ENCODE results near the gene INTS2. TPM values are rescaled to one million over a fixed set of nuclear protein-coding genes. Genes with fewer than 3 reads are reported as not detected.
"Not testable (repeated sequence)": the region's sequence is repeated elsewhere in the genome, so short reads cannot be mapped to it uniquely, and the experiment has no call there.

INTS2 gene, protein sequence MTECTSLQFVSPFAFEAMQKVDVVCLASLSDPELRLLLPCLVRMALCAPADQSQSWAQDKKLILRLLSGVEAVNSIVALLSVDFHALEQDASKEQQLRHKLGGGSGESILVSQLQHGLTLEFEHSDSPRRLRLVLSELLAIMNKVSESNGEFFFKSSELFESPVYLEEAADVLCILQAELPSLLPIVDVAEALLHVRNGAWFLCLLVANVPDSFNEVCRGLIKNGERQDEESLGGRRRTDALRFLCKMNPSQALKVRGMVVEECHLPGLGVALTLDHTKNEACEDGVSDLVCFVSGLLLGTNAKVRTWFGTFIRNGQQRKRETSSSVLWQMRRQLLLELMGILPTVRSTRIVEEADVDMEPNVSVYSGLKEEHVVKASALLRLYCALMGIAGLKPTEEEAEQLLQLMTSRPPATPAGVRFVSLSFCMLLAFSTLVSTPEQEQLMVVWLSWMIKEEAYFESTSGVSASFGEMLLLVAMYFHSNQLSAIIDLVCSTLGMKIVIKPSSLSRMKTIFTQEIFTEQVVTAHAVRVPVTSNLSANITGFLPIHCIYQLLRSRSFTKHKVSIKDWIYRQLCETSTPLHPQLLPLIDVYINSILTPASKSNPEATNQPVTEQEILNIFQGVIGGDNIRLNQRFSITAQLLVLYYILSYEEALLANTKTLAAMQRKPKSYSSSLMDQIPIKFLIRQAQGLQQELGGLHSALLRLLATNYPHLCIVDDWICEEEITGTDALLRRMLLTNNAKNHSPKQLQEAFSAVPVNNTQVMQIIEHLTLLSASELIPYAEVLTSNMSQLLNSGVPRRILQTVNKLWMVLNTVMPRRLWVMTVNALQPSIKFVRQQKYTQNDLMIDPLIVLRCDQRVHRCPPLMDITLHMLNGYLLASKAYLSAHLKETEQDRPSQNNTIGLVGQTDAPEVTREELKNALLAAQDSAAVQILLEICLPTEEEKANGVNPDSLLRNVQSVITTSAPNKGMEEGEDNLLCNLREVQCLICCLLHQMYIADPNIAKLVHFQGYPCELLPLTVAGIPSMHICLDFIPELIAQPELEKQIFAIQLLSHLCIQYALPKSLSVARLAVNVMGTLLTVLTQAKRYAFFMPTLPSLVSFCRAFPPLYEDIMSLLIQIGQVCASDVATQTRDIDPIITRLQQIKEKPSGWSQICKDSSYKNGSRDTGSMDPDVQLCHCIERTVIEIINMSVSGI
- polyA plus RNA-seq (ENCODE audit: insufficient read length in 4 of 4) = 10 to 100 TPM; 11.0 to 16.5 (median 12.5) TPM

- DNase-seq (ENCODE audit: low read depth in 4 of 4, low spot score in 2 of 4) = peak; percentile 87 to 95 (median 90)
These were observed at the start of gene INTS2 for GRCh38 chr17:61927208-61928100. INTS2 (minus strand) TSS chr17:61927982; CDS start chr17:61926644, 1,338 bp downstream.

GRCh38 chr17:61974115-61974514 lies 46.3 kb upstream of the INTS2 start:
- no peak for DNase-seq (ENCODE audit: low read depth in 4 of 4, low spot score in 2 of 4)

GRCh38 chr17:61972311-61972710 lies 44.5 kb upstream of the INTS2 start:
- DNase-seq (ENCODE audit: low read depth in 4 of 4, low spot score in 2 of 4) = no peak

- DNase-seq (ENCODE audit: low read depth in 4 of 4, low spot score in 2 of 4) = no peak
These were observed 42.2 kb upstream of the INTS2 start for GRCh38 chr17:61970030-61970429.

GRCh38 chr17:61968757-61969156 lies 41.0 kb upstream of the INTS2 start:
- no peak for DNase-seq (ENCODE audit: low read depth in 4 of 4, low spot score in 2 of 4)

- no peak for DNase-seq (ENCODE audit: low read depth in 4 of 4, low spot score in 2 of 4)
These were observed 39.9 kb upstream of the INTS2 start for GRCh38 chr17:61967729-61968128.

DNA sequence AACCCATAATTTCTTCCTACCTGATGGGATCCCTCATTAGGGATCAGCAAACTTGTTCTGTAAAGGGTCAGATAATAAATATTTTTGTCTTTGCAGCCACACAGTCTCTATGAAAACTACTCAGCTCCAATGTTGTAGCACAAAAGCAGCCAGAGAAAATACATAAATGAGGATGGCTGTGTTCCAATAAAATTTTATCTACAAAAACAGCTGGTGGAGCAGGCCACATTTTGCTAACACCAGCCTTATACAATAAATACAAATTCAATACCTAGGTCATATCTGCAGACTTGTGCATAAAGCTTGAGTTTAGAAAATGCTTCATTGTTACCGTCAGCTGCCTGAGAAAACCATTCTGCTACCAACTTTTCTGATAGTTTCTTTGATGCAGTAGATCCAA lies 38.4 kb upstream of the INTS2 start:
- no peak for DNase-seq (ENCODE audit: low read depth in 4 of 4, low spot score in 2 of 4)

GRCh38 chr17:61955619-61956018 lies 27.8 kb upstream of the INTS2 start:
- no peak for DNase-seq (ENCODE audit: low read depth in 4 of 4, low spot score in 2 of 4)

GRCh38 chr17:61947367-61948078 lies 19.7 kb upstream of the INTS2 start:
- no peak for DNase-seq (ENCODE audit: low read depth in 4 of 4, low spot score in 2 of 4)

GRCh38 chr17:61946359-61946758 lies 18.6 kb upstream of the INTS2 start:
- no peak for DNase-seq (ENCODE audit: low read depth in 4 of 4, low spot score in 2 of 4)

DNA sequence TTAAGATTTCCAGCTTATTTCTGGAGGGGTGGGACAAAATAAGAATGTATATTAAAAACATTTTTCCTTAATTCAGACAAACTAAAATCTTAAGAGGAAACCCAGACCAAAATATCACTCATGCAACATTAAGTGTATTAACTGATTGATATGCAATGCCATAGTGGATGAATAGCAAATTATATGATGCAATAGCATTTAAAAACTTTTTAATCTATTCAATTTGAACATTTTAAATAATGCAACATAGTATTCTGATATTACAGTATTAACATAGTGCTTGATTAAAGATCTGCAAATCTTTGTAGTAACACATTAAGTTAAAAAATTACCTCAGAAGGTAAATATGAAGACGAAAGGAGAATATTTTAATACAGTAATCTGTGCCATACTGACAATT lies 15.3 kb upstream of the INTS2 start:
- no peak for DNase-seq (ENCODE audit: low read depth in 4 of 4, low spot score in 2 of 4)

GRCh38 chr17:61942085-61942484 lies 14.3 kb upstream of the INTS2 start:
- no peak for DNase-seq (ENCODE audit: low read depth in 4 of 4, low spot score in 2 of 4)

DNA sequence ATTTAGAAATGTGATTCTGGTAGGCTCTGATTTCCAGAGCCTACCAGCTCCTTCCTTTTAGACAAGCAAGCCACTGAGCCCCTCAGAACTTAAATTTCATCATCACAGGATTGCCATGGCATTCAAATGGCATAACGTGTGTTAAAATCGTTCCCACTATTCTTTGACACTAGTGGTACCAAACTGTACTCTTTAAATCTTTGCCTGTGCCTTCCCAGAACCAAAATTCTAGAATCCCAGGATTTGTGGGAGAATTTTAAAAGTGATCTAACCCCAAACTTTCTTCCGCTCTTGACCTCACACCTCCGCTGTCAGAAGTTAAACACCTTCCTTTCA lies 287 bp upstream of the INTS2 start:
- DNase-seq (ENCODE audit: low read depth in 4 of 4, low spot score in 2 of 4) = no peak

DNA sequence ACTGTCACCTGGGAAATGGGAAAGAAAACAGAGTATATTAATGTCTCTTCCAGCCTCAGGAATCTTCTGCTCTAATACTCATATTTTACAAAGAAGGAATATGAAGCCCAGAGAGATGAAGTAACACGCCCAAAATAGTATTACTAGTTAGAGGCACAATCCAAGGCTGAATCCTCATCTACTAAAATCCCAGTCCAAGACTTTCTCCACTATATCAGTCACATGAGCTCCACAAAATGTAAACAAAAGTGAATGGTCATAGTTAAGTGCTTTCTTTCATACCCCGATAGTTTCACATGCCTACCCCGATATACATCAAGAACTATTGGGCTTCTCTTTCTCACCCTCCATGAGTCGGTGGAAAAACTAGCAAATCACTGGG lies 965 bp downstream of the INTS2 start:
- DNase-seq (ENCODE audit: low read depth in 4 of 4, low spot score in 2 of 4) = no peak

DNA sequence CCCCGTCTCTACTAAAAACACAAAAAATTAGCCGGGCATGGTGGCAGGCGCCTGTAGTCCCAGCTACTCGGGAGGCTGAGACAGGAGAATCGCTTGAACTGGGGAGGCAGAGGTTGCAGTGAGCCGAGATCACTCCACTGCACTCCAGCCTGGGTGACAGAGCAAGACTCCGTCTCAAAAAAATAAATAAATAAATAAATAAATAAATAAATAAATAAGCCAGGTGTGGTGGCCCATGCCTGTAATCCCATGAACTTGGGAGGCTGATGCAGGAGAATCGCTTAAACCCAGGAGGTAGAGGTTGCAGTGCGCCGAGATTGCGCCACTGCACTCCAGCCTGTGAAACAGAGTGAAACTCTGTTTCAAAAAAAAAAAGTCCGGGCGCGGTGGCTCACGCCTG lies 12.6 kb downstream of the INTS2 start:
- DNase-seq (ENCODE audit: low read depth in 4 of 4, low spot score in 2 of 4) = not testable (repeated sequence)

DNA sequence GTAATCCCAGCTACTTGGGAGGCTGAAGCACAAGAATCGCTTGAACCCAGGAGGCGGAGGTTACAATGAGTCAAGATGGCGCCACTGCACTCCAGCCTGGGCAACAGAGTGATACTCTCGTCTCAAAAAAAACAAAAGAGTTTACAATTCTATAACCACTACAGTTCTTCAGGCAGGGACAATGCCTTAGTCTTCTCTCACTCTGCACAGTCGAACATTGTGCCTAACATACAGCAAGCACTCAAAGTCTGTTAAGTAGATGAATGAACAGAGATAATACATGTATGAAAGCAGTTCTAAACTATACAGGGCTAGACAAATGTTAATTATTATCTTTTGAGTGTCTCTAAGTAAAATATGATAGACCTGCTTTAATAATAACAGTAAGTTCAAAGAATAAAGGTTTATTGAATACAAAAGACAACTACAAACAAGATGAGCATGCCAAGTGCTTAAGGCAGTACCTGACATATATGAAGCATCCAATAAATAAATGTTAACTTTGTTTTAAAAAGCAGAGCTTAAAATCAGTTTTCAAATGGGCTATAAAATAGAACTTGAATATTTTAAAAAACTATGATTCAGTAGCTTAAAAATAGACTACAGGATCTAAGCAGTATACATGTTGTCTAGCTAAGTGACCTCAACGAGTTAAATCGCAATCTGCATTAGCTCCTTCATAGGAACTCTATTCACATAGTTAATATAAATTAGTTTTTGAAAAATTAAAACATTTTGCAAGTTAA lies 19.3 kb downstream of the INTS2 start:
- DNase-seq (ENCODE audit: low read depth in 4 of 4, low spot score in 2 of 4) = no peak

- no peak for DNase-seq (ENCODE audit: low read depth in 4 of 4, low spot score in 2 of 4)
These were observed 20.4 kb downstream of the INTS2 start for GRCh38 chr17:61907361-61907760.

GRCh38 chr17:61904094-61904710 lies 23.6 kb downstream of the INTS2 start:
- DNase-seq (ENCODE audit: low read depth in 4 of 4, low spot score in 2 of 4) = no peak

Measured in left renal cortex interstitium (tissue), 4 donors.